ENCODE measurements around the gene MAP3K3.
A peak's percentile ranks its signal among the peaks of the same experiment; 100 is the strongest.

The MAP3K3 gene

DNA sequence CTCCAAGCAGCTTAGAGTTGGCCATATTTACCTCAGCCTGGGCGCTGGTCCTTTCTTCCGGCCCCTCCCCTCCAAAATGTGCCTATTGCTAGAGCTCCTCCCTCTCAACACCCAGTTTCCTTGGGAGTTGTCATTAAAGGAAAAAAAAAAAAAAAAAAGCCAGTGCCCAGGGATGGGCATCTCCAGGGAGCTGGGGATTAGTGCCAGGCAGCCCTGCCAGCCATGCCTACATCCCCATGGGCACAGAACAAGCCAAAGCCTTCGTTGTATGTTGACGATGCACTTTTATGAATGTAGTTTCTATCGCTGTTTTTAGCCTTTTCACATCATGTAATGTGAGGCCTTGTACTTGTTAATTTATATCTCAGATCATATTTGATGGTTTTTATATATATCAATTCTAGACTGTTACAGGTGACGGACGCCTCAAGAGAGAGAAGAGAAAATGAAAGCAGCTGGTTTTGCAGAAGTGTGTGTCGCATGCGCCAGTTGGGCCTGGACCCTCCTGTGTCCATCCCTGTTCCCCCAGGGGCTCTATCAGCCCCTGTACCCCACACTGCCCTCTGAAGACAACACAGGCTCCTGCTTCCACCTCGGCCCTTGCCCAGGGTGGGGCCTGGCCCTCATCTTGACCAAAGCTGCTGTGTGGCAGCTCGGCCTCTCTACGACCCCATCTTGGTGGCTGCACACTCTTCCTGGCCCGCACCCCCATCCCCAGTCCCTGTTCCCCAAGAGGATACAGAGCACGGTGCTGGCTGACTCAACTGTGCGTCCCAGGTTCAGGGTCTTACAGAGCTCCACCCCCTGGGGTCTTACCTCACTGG is 72.9 kb downstream of the MAP3K3 start:
- no peak for DNase-seq

DNA sequence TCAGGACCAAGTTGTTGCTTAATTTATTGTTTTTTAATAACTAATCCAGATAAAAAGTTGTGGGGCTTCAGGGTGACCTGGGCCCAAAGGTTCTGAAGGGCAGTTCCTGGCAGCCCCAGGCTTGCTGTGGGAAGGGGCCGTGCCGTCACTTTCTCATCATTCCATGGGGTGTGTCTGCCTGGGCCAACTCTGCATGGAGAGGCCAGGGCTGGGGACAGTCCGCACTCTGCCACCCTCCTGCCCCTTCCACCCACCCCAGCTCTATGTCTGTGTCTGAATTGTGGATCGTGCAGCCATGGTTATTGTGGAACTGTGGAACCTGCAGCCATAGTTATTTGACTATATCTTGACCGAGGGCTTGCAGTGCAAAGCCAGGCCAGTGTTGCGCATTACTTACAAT is 73.7 kb downstream of the MAP3K3 start:
- no peak for DNase-seq

DNA sequence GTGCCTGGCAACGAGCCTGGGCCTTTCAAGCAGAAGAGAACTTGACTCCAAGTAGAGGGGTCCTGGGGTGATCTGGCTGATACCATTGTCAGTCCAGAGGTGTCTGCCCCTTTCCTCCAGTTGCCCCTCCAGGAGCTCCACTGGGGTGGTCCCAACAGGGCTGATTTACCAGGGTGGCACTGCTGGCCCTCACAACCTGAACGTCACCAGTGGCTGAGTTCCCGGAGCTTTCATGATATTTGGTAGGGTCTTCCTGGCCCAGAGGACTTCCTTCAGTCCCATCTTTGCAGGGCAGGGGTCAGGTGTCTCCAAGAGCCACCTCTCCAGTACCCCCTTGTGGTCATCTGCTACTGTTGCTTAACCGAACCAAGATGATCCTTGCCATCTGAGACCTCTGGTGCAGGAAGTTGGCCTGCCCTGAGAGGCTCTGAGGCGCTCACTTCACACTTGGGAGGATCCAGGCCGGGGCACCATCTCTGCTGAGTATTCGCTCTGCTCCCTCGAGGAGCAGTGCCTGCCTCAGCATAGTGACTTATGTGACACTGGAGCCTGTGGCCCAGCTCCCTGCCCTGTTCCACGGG is 74.3 kb downstream of the MAP3K3 start:
- no peak for DNase-seq

DNA sequence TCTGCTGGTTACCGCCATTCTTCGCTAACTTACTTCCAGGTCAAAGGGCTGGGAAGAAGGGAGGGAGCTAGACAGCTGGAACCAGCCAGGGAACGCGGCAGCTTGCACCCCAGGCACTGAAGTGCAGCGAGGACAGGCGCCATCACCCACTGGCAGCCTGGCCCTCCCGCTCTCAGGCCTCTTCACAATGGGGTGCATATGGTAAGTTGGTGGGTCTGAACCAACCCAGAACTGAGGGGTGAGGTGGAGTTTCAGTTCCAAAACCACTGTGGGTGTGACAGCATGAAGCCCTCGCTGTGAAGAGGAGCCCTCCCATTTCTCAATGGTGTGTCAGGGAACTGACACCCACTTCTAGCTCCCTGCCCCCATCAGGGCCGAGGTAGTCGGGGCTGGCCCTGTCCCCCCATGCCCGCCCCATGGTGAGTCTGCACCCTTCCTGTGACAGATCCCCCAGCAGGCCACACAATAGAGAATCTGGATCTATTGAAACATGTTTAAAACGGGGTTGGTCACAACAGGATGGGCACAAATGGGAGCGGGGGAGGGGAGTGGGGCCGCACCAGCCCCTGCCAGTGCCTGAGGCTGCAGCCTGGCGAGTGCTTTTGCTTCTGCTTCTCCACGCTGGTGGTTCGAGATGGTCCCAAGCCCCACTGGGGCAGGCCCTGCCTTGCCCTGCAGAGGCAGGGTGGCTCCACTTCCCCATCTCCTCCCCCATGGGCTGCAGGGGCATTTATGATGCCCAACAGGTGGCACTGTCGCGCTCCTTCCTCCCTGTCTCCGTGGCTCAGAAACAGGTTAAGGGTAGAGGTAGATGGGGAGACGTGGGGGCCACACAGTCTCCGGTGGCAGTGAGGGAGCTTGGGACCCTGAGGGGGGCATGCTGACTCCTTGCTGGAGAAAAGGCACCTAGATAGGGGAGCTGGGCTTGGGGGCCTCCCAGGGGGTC is 75.4 kb downstream of the MAP3K3 start:
- DNase-seq, result peak; percentile 78

DNA sequence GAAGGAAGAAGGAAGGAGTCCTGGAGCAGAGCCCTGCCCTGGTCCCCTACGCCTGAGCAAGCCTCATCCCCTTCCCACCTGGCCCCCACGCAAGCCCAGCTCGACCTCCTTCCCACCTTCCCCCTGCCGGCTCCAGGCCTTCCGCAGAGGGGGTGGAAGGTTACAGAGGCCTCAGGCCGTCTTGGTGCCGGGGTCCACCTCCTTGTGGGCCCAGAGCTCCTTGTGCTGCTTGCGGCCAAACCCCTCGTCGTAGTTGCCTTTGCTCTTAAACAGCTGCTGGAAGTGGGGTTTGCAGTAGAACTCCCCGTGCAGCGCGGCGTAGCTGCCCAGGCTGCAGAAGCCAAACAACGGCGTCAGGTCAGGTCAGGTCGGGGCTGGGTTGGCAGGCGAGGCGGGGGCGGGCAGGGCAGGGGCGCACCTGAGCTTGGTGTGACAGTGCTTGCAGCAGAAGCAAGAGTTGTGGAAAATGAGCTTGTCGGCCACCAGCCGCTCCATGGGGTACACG is 76.2 kb downstream of the MAP3K3 start:
- DNase-seq, result no peak

DNA sequence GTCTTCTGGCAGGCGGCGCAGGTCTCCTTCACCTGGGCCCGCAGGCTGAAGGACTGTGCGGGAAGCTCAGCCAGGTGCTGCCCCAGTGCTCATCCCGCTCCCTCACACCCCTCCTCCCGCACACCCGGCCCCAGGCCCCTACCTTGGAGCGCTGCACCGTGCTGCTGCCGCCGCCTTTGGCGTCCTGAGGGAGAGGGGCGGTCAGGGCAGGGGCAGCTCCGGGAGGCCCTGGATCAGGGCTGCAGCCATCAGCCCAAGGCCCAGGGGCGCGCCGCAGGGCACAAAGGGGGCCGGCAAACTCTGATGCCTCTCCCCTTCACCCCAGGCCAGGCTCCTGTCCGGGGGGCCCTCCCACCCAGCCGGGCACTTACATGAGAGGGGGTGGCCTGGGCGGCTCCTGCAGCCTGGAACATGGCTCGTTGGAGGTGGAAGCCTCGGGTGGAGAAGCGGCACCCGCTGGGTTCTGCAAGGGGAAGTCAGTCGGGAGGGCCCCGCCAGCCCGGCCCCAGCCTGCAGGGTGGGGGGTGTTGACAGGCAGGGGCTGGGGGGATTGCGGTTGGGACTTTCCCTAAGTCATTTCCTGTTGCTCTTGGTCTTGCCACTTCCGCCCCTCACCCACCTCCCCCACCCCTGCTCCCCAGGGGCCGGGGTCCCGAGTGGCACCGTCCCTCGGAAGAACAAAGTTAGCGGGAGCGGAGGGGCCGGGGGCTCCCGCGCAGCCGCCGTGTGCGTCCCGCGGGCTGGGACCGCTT is 76.8 kb downstream of the MAP3K3 start:
- DNase-seq, result peak; percentile 88

DNA sequence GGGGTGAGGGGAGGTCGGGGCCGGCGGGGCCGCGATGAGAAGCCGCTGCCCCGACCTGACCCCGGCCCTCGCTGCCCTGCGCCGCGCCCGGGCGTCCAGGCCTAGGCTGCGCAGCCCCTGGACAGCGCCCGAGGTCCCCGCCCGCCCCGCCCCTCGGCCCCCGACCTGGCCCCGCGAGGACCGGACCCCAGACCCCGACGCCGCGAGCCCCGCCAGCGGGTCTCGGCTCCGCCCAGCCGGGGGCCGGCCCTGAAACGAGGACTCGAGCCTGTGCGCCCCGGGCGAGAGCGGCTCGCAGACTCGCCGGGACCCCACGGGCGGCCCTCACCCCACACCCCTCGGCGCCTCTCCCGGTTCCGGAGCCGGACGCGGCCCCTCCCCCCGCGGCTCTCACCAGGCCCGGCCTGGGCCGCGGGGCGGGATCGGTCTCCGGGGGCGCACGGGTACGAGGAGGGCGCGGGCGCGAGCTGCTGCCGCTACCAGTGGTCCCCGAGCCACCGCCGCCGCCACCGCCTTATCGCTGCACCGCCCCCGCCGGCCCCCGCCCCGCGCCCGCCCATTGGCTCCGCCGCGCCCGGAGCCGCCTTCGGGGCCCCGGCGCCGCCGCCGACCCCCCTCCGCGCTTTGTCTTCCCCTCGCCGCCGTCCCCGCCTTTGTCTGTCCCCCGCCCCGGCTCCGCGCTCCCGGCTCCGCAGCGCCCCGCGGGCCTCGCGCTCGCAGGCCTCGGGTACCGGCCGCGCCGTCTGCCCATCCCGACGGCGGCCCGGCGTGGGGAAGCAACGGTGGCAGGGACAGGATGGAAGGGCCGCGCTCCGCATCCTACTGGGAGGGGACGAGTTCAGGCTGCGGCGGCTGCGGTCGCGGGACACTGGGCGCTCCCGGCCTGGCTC is 77.7 kb downstream of the MAP3K3 start, which contains the start of gene LIMD2:
TSS of gene LIMD2 (minus strand) at position 488 of the 890 bp plus-strand sequence. CDS start 827 bp downstream, outside the sequence.
- DNase-seq, result peak; percentile 80

DNA sequence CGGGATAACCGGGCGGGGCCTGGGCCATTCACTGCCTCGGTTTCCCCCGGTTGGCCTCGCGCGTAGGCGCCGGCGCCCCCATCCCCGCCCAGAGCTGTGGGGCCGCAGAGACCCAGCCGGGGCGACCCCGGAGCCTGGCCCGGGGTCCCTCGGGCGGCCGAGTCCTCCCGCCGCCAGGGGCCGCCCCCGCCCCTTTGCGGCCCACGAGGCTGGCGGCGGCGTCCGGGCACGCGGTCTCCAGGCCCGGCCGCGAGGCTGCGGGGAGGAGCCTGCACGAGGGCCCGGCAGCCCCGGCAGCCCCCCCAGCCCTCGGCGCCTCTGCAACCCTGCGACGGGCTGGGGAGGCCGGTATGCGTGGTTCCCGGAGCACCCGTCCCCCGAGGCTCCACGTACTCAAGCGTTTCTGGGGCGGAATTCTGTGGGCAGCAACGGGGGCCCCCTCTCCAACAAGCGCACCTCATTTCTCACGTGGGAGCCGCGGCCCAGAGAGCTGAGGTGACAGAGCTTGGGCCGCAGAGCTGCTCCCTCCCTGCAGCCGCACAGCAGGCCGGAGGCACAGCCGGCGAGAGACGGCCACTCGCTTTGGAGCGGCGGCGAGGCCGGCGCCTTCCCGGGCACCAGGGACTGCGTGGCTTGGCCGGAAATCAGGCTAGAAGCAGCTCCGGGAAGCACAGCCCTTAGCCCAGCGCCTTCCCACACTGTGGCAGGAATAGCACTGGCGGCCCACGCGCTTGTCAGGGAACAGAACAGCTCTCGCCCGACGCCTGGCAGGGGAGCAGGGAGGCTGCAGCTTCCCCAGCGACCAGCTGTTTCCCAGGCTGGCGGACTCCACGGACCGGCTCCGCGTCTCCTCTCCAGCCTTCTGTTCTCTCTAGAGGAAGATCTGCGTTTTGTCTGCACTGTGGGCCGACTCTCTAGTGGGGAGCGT is 78.6 kb downstream of the MAP3K3 start:
- peak; percentile 47 for DNase-seq

DNA sequence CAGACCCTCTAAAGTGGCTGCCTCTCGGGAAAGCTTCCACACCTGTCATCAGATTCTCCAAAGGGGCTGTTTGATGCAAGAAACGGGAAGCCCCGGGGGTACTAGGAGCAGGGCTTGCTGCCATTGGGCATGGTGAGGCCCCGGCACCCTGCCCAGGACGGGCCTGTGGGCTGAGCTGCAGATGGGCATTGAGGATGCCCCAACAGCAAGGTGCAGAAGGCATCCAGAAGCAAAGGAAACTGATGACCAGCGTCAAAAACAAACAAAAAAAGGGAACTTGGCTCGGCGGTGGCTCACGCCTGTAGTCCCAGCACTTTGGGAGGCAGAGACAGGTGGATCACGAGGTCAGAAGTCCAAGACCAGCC is 79.2 kb downstream of the MAP3K3 start:
- DNase-seq, result no peak

DNA sequence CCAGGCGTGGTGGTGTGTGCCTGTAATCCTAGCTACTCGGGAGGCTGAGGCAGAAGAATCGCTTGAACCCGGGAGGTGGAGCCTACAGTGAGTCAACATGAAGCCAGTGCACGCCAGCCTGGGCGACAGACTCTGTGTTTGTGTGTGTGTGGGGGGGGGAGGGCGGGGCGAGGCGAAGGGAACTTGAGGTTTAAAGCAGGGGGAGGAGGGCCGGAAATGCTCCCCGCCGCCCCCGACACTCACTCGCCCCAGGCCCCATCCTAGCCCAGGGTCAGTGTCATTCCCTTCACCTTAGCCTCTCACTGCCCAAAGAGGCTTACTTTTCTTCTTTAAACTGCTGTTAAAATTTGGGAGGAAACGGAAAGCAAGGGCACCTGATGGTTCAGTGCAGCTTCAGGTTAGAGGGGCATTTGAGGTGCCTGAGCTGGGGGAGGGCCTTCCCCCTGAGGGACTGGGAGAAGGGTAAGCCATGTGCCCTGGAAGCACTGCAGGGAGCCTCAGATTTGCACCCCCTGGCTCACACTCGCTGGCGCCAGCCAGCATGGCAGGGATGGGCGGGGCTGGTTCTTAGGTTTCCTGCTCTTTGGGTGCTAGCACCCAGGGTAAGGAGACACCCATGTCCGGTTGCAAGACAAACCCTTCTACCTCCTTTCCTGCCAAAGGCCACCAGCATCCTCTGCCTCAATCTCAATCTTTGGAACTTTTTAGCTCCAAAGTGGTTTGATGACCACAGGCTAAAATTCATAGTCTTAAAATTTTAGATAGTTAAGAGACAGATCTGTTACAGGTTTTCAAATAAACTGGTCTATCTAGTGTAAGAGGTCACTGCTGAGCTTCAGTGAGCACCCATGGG is 79.9 kb downstream of the MAP3K3 start:
- peak; percentile 74 for DNase-seq

DNA sequence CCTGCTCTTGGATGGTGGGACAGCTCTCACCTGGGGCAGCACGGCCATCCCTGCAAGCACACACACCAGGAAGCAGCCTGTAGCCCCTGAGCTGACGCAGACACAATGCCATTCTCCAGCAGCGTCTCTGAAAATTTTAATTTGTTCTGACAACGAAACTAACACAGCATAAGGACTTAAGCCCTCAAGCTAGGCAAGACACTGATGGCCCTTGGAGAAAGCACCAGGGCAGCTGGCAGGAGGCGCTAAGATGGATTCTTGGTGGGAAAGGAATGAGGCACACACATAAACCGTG is 80.5 kb downstream of the MAP3K3 start:
- DNase-seq, result no peak

DNA sequence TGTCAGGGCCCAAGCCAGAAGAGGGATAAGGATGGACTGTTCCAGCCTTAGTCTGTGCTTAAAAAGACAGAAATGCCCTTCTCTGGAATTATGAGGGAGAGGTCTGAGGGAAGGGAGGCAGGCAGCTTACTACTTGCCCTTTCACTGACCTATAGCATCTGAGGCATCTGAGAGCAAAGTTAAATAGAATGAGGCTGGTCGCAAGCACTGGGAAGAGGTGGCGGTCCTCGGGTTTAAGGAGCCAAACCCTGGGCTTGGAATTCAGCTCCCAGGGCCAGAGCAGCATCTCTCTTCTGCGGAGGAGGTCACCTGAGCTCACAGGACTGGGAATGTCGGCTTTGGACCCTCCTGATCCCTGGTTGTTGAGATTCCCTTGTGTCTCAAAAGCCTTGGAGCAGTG is 80.8 kb downstream of the MAP3K3 start:
- no peak for DNase-seq

DNA sequence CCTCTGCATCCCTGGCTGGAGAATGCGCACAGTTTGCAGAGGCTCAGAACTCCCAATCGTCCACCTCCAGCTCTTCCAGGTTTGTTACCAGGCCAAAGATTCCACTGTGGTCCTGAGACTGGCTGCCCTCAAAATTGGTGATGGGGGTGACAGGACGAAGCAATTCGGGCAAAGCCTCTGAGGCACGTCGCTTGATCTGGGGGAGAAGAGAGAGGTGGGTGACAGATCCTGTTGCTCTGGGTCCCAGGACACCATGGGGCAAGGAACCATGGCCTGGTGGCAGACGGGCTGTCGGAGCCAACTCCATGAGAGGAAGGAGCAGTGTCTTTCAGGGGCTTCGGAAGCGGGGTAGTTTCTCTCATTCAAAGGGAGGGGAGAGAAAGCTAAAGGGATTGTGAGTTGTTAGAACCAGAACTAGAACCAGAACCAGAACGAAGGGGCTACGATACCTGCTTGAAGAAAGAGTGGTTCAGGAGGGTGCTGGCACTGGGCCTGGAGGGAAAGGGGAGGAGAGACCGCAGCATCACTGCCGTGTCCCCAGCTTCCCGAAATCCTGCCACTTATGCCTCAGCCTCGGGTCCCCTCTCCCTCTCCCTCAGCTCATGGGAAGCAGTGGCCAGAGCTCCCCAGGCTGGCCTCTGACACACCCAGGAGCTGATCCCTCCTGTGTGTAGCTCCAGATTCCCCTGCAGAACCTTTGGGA is 81.5 kb downstream of the MAP3K3 start:
- no peak for DNase-seq

DNA sequence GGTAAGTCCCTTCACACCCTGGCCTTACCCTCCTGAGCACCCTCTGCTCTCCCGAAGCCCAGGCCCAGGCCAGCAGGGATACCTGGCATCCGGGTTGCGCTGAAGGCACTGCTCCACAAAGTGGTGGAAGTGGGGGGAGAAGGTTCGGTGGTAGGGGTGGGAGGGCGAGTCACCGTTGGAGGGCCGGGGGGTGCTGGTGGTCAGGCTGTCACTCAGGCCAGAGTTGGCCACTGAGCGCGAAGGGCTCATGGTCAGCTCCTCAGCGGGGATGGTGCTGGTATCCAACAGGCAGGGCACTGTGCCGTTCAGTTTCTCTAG is 82.0 kb downstream of the MAP3K3 start:
- no peak for DNase-seq

DNA sequence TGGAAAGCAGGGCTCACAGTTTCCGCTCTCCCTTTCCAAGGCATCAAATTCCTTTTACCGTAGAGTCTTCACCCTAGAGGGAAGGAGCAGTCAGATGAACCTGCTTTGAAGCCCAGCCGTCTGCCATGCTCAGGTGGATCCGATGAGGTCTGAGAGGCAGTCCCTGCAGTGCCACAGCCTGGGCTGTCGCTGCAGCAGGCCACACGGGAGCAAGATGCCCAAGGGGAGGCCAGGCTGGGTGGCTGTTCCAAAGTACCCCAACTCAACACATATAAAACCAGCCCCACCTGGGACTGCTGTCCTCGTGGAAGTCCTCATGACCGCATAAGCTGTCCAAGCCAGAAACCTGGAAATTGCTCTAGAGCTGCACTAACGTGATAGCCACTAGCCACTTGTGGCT is 82.6 kb downstream of the MAP3K3 start:
- DNase-seq, result no peak

DNA sequence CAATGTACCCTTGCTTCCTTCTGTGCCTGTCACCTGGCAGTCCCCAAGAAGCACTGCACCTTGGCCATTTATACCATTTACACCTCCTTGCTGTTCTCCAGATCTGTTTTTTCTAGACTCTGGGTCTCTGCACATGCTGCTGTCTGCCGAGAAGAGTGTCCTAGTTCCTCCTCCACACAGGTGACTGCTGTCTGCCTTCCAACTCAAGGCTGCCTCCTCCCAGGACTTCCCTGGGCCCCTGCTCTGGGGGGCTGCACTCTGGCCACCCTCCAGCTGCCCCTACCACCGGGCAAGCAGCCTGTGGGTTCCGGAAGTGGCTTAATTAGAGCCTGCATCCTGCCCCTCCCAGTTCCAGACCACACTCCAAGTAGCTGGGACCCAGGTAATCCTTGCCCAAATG is 83.4 kb downstream of the MAP3K3 start:
- DNase-seq, result no peak

DNA sequence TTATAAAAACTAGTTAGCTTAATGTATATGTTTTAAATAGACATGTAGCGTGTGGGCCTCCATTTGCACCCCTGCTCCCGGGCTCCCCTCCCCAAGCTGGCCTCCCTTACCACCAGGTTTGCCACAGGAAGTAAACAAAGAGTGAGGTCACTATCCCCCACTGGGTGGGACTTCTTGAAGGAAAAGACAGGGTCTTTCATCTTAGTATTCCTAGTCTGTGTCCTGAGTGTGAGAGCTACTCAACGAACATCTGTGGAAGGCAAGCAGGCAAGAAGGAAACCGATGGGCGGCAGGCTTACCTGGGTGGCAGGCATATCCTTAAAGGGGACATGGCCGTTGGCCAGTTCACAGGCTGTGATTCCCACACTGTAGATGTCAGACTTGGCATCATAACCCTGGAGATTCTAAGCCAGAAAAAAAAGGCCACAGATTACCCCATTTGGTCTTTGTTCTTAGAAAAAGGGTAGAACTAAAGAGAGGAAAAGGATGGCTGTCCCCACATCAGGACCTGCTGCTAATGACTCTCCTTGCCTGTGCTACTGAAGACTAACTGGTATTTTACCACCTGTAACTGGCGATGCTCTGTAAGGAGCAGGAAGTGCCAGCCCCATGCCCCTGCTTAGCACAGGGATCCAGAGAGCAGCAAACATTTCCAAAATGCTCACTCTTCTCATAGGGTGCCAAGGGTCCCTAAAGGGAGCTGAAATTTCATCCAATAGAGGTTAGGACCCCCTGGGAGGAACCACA is 84.3 kb downstream of the MAP3K3 start:
- DNase-seq, result no peak

DNA sequence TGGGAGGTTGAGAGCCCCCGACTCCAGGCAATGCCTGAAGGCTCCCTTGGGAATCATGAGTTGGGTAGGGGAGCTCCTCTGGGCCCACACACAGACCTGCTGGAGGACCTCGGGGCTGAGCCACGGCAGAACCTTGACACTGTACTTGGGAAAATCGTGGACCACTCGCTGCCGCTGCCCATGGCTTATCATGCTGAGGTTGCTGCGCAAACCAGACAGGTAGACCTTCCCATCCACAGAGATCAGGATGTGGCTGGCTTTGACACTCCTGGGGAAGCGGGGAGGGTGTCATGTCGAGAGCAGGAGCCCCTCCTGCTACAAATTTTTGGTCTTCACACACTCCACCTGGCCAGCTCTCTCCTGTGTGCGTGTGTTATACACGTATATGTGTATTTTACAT is 84.9 kb downstream of the MAP3K3 start:
- DNase-seq, result no peak

Data from activated effector memory CD4-positive, alpha-beta T cell treated with Interleukin-2 at 50 U/mL for 16 hours (primary cell).